OCI-LY3 (cell line): ENCODE measurements around the gene CHAD.

ENCODE experiments used
- H2AFZ ChIP-seq: fragments of 200-600, 300-600 bp; shearing (Covaris generic); 2 replicates; pipeline ENCODE4 v1.6.0; 2014; ENCODE audit warnings: antibody characterized with exemption, low read depth, low read length
- H3K27ac ChIP-seq: fragments of 200-600, 300-600 bp; sonication (generic); 2 replicates; pipeline ENCODE4 v1.5.1; 2014; ENCODE audit warnings: mild to moderate bottlenecking, low read length, moderate library complexity, mixed read lengths
- H3K27me3 ChIP-seq: fragments of 200-600, 300-600 bp; sonication (generic); 2 replicates; pipeline ENCODE4 v1.6.1; 2014; ENCODE audit warnings: low read depth, low read length, mixed read lengths
- H3K36me3 ChIP-seq: fragments of 200-600, 300-600 bp; sonication (generic); replicated peaks from 2 replicates; pipeline ENCODE3; 2014; ENCODE audit warnings: low read depth, low read length, mixed read lengths
- H3K4me1 ChIP-seq: fragments of 300-600, 200-600 bp; sonication (generic); 2 replicates; pipeline ENCODE4 v1.6.1; 2014; ENCODE audit warnings: low read length, mixed read lengths
- H3K4me2 ChIP-seq: fragments of 200-600, 300-600 bp; sonication (generic); 2 replicates; pipeline ENCODE4 v1.6.1; 2014; ENCODE audit warnings: low read length, mixed read lengths
- H3K4me3 ChIP-seq: fragments of 300-600, 200-600 bp; sonication (generic); 2 replicates; pipeline ENCODE4 v1.5.1; 2014; ENCODE audit warnings: antibody characterized with exemption, mild to moderate bottlenecking, low read length, moderate library complexity
- H3K79me2 ChIP-seq: fragments of 300-600, 200-600 bp; shearing (Covaris generic); 2 replicates; pipeline ENCODE4 v1.6.1; 2014; ENCODE audit warnings: mild to moderate bottlenecking, low read length, mixed read lengths
- H3K9ac ChIP-seq: fragments of 300-600, 200-600 bp; shearing (Covaris generic); 2 replicates; pipeline ENCODE4 v1.6.0; 2014; ENCODE audit warnings: mild to moderate bottlenecking, low read length, moderate library complexity
- H3K9me3 ChIP-seq: fragments of 200-600, 300-600 bp; shearing (Covaris generic); 2 replicates; pipeline ENCODE4 v1.6.1; 2014; ENCODE audit warnings: low read length, mixed read lengths; ENCODE audit not compliant: insufficient read depth
- H4K20me1 ChIP-seq: fragments of 200-600, 300-600 bp; sonication (generic); 2 replicates; pipeline ENCODE4 v1.6.1; 2016; ENCODE audit warnings: low read length, mixed read lengths; ENCODE audit not compliant: insufficient read depth
- EZH2phosphoT487 ChIP-seq: fragments of 200-600 bp; shearing (Covaris generic); IDR thresholded peaks from 2 replicates; pipeline ENCODE4 v1.6.1; 2018; ENCODE audit warnings: antibody characterized with exemption, mixed run types, low read depth
- TF ChIP-seq, protein P1 (sequence below): fragments of 200-600, 300-600 bp; sonication (generic); IDR thresholded peaks from 2 replicates; pipeline ENCODE4 v1.5.1; 2014; ENCODE audit warnings: antibody characterized with exemption, low read length, low read depth

CHAD gene

DNA sequence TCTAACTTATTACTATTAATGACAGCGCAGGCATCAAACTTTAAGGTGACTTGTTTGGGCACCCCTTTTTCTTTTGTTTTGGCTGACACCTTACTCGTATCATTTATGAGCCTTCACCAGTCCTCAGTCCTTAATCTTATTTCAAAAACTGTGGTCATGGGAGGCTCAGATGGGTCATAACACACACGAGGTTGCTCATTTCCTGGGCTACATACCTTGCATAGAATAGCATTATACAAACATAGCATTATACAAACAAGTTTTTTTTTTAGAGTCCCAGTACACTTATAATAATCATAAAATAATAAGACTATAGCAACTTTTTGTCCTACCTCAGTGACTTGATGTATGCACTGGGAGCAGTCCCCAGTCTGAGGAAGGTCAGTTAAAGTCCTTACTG is 53.9 kb downstream of the CHAD start:
- H3K4me2 ChIP-seq, result no peak overlapping the region
- H2AFZ ChIP-seq, result no peak overlapping the region
- TF ChIP-seq, protein P1, sequence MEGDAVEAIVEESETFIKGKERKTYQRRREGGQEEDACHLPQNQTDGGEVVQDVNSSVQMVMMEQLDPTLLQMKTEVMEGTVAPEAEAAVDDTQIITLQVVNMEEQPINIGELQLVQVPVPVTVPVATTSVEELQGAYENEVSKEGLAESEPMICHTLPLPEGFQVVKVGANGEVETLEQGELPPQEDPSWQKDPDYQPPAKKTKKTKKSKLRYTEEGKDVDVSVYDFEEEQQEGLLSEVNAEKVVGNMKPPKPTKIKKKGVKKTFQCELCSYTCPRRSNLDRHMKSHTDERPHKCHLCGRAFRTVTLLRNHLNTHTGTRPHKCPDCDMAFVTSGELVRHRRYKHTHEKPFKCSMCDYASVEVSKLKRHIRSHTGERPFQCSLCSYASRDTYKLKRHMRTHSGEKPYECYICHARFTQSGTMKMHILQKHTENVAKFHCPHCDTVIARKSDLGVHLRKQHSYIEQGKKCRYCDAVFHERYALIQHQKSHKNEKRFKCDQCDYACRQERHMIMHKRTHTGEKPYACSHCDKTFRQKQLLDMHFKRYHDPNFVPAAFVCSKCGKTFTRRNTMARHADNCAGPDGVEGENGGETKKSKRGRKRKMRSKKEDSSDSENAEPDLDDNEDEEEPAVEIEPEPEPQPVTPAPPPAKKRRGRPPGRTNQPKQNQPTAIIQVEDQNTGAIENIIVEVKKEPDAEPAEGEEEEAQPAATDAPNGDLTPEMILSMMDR, result no peak
- TF ChIP-seq EZH2phosphoT487, result no peak
- H3K9ac ChIP-seq, result no peak overlapping the region
- H3K9me3 ChIP-seq, result peaks cover 8% of the 10 kb centered on the region; the same call in 1 of the 2 replicates
- peaks cover 33% of the 10 kb centered on the region for H3K4me1 ChIP-seq
- no peak overlapping the region for H3K4me3 ChIP-seq
- H3K79me2 ChIP-seq, result no peaks in the 10 kb centered on the region
- H3K27me3 ChIP-seq, result no peaks in the 10 kb centered on the region
- H3K36me3 ChIP-seq, result no peaks in the 10 kb centered on the region
- H4K20me1 ChIP-seq, result no peaks in the 10 kb centered on the region
- no peak overlapping the region for H3K27ac ChIP-seq
